ENCODE measurements around the gene CERS3. TPM values are rescaled to one million over a fixed set of nuclear protein-coding genes. Genes with fewer than 3 reads are reported as not detected.

The CERS3 gene
- 4.1 TPM for total RNA-seq (ENCODE audit: insufficient read depth, low replicate concordance)

GRCh38 chr15:100528833-100529428 is at the start of gene CERS3:
CERS3 (minus strand) TSS chr15:100528950; CDS start chr15:100501849, 27,101 bp downstream.
- DNase-seq (ENCODE audit: low spot score) = no peak

DNA sequence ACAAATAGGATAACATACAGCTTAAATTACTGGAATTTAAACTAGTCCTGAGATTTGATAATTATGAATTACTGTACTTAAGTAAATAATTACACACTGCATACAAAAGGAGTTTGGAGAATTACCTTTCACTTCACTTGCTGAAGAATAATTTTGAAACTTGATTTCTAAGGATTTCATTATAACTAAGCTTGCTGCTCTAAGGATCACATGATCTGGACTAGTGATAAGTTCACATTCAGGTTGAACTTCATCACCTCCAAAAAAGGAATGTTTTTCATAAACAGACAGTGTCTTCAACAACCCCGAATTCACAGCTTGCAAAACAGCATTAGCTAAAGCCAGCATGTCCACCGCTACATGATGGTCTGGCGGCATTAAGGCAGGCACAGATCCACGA is 44.8 kb upstream of the CERS3 start:
- DNase-seq (ENCODE audit: low spot score) = no peak

DNA sequence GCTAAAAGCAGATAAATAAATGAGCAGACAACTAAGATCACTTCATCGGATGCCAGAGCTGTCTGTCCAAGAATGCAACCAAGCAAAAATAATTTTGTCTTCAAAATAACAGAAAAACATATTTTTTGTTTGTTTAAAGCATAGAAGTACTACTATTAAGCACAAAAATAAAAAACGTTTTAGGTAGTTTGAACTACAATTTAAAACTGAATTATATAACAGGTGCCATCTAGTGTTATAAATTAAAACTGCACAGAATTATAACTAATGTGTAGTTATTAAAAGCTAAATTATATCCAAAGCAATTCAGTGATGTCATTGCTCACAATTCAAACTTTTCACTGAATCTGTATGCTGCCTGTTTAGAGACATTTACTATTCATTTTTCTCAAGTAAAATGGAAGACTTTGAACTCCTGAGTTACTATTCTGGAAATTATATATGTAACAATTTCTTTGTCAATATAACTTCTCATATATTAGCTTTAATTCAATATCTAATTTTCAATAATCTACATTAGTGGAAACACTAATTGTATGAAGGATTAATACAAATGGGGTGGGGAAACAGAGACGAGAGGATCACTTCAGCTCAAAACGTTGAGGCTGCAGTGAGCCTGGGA is 43.7 kb upstream of the CERS3 start:
- peak; percentile 42 for DNase-seq (ENCODE audit: low spot score)

DNA sequence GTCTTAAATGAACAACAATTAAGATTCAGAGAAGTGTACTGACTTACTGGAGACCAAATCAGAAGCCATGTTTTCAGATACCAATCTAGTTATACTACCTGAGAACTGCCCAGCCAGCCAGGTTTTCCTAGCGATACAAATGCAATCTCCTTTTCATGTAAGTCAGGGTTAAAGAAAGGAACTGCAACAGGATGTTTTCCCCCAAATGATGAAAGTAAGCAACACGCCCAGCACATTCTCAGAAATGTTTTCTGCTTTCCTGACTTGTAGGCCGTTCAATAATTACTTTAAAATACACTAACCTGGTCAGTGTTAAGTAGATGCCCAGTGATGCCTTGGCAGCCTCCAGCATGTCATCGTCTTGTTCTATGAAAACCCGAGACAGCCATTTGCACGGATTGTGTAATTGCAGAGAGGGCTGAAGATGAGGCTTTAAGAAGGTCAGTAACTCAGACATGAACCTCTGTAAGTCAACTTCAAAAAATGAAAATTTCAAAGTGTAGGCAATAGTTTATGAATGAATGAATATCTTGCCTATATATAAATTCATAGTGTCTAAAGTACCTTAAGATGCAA is 42.9 kb upstream of the CERS3 start:
- DNase-seq (ENCODE audit: low spot score) = no peak

GRCh38 chr15:100570735-100571313 is 42.1 kb upstream of the CERS3 start:
- DNase-seq (ENCODE audit: low spot score) = no peak

- DNase-seq (ENCODE audit: low spot score) = no peak
These were observed 41.5 kb upstream of the CERS3 start for GRCh38 chr15:100570275-100570674.

DNA sequence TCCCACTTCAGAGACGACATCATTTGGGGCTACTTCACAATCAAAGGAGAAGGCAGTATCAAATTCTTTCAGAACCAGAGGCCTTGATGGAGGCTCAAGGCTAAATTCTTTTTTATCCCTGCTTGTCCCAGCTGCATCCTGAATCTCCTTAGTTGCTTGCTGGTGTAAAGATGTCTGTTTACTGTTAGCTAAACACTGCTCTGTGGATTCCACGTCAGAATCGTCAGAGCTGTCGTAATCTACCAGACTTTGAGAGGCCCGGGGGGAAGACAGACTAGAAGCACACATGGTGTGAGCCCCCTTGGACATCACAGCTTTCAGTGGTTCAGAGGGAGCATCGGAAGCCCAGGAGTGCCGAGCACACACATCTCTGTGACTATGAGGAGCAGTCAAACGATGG is 40.6 kb upstream of the CERS3 start:
- peak; percentile 97 for DNase-seq (ENCODE audit: low spot score)

GRCh38 chr15:100566850-100567628 is 38.3 kb upstream of the CERS3 start:
- no peak for DNase-seq (ENCODE audit: low spot score)

DNA sequence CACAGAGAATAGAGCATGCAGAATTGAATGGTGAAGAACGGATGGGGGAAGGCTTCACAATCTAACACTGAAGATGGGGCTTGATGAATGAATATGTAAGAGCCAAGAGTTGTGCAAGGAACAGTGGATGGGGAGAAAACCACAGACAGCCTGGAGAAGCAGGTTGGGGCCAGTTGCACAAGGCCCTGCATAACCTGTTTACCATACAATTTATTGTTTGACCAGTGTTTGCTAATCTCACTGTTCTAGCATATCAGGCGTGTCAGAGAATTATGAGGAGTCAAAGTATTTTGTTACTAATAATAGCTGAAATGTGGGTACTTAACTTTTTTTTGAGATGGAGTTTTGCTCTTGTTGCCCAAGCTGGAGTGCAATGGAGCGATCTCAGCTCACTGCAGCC is 36.8 kb upstream of the CERS3 start:
- no peak for DNase-seq (ENCODE audit: low spot score)

- no peak for DNase-seq (ENCODE audit: low spot score)
These were observed 31.6 kb upstream of the CERS3 start for GRCh38 chr15:100560323-100560722.

GRCh38 chr15:100559330-100559729 is 30.6 kb upstream of the CERS3 start:
- DNase-seq (ENCODE audit: low spot score) = no peak

DNA sequence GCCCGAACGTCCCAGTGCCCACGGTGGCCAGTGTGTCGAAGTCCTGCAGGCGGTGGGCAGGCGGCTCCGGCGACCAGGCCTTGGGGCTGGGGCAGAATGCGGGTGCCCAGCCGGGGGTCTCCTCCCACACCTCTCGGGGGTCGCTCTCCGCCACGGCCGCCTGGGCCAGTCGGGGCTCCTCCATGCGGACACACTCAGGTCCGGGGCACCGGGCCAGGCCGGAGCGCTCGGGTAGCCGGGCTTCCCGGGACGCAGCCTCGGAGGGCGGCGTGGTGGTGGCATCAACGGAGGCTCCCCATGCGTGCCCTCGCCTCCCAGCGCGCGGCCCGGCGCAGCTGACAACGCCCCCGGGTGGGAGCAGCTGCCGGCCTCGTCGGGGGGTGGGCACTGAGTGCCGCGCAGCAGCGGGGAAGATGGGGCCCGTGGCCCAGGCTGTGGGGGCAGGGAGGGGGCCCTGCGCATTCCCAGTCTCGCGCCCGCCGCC is 30.1 kb upstream of the CERS3 start:
- DNase-seq (ENCODE audit: low spot score) = no peak

DNA sequence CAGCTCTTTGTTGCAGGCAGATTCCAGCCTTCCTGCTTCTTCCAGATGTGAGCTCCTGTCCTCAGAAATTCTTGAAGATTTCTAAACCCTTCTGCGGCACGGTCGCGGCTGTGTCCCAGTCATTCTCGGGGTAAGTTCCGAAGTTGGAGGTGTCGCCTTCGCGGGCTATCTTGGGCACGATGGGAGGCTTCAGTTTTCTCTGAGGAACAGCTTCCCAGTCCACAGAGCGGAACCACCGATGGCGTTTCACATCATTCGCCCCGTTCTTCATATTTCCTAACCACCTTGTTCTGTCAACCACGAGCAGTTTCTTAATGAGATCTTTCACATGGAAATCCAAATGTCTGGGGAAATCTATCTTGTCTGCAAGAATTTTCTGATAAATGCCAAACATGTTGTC is 24.7 kb upstream of the CERS3 start:
- no peak for DNase-seq (ENCODE audit: low spot score)

DNA sequence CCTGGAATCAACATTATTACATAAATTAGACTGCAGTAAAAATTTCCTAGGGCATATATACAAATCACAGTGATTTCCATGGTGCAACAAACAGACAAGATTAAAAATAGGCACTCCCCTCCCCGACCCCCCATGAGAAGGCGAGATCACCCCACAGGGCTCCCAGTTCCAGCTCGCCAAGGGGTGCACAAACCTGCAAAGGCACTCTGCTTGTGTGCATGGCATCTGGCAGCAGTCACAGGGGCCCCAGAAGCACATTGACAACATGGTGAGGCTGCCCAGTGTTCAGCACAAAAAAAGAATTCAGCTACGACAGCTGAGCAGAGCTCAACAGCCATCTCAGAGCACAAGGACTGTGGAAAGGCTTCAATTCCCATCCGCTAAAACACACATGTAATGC is 19.2 kb upstream of the CERS3 start:
- DNase-seq (ENCODE audit: low spot score) = no peak

- DNase-seq (ENCODE audit: low spot score) = no peak
These were observed 16.2 kb upstream of the CERS3 start for GRCh38 chr15:100544946-100545345.

DNA sequence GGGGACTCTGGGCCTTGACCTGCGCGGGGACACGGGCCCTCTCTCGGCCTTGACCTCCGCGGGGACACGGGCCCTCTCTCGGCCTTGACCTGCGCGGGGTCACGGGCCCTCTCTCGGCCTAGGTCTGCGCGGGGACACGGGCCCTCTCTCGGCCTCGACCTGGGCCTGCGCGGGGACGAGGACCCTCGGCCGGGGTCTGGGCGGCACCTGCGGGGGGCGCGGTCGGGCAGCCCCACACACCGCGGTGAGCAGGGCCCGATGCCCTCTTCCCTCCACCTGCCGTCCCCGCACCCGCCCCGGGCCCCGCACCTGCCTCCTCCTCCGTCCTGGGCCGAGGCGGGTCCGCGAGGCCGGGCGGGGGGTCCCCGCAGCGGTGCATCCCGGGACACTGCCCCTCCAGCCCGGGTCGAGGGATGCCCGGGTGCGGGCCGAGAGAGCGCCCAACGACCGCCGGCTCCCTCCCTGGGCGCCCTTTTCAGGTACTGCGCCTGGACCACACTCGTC is 15.6 kb upstream of the CERS3 start:
- DNase-seq (ENCODE audit: low spot score) = no peak

- DNase-seq (ENCODE audit: low spot score) = no peak
These were observed 13.5 kb upstream of the CERS3 start for GRCh38 chr15:100542290-100542689.

DNA sequence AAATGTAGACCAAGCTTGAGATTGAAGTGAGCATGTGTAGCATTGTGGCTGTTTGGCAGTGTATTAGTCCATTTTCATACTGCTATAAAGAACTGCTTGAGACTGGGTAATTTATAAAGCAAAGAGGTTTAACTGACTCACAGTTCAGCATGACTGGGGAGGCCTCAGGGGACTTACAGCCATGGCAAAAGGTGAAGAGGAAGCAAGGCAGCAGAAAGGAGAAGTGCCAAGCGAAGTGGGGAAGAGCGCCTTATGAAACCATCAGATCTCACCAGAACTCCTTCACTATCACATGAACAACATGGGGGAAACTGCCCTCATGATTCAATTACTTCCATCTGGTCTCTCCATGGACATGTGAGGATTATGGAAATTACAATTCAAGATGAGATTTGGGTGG is 8.6 kb upstream of the CERS3 start:
- DNase-seq (ENCODE audit: low spot score) = no peak

DNA sequence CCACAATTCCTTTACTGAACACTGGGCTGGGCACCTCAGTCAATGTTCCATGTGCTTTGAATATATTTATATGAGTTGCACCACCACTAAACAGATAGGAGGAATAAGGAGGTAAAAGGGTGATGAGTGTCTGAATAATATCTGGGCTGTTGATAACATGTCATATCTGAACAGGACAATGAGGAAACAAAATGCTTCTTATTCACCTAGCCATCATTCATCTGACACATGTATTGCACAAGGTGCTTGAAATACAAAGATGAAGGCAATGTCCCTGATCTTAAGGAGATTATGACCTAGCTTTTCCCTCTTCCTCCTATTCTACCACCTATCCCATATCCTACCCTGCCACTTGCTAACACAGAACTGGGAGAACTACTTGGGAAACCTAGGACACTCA is 8.0 kb upstream of the CERS3 start:
- no peak for DNase-seq (ENCODE audit: low spot score)

- DNase-seq (ENCODE audit: low spot score) = no peak
These were observed 5.1 kb upstream of the CERS3 start for GRCh38 chr15:100533886-100534285.

- no peak for DNase-seq (ENCODE audit: low spot score)
These were observed 3.1 kb upstream of the CERS3 start for GRCh38 chr15:100531823-100532327.

GRCh38 chr15:100531204-100531603 is 2.5 kb upstream of the CERS3 start:
- no peak for DNase-seq (ENCODE audit: low spot score)
